Progenitor cell of endocrine pancreas (in vitro differentiated cells): ENCODE measurements around the gene OR10Z1. TPM values are rescaled to one million over a fixed set of nuclear protein-coding genes. Genes with fewer than 3 reads are reported as not detected.

Experiments used
- DNase-seq: peaks from one replicate; pipeline ENCODE4 v3.0.0; 2021; ENCODE audit warnings: low spot score; ENCODE audit not compliant: unreplicated experiment
- H3K27ac Mint-ChIP-seq: 2 replicates; pipeline ENCODE4 v1.8.0; 2021; ENCODE audit warnings: mild to moderate bottlenecking, moderate library complexity, mixed read lengths
- H3K27me3 Mint-ChIP-seq: 2 replicates; pipeline ENCODE4 v1.8.0; 2021; ENCODE audit warnings: mixed read lengths
- H3K36me3 Mint-ChIP-seq: 2 replicates; pipeline ENCODE4 v1.8.0; 2022; ENCODE audit warnings: mixed read lengths; ENCODE audit not compliant: insufficient read depth
- H3K4me1 Mint-ChIP-seq: 2 replicates; pipeline ENCODE4 v1.8.0; 2021; ENCODE audit warnings: low read depth, mixed read lengths
- H3K4me3 Mint-ChIP-seq: 2 replicates; pipeline ENCODE4 v1.8.0; 2021; ENCODE audit warnings: low read depth, mild to moderate bottlenecking, moderate library complexity, mixed read lengths
- H3K9me3 Mint-ChIP-seq: 2 replicates; pipeline ENCODE4 v1.8.0; 2021; ENCODE audit warnings: low read depth, mixed read lengths
- total RNA-seq: library from RNA; stranded (reverse); gene quantifications from 2 replicates; pipeline ENCODE4 v1.2.1, GENCODE V29; 2021
- TF ChIP-seq, protein P1 (sequence below): fragments of 200-600 bp; sonication (generic); IDR thresholded peaks from one replicate; pipeline ENCODE4 v1.5.0; 2021; ENCODE audit warnings: antibody characterized with exemption, mild to moderate bottlenecking; ENCODE audit not compliant: unreplicated experiment

OR10Z1 gene
- total RNA-seq, 1 donor from 2014 or later: not detected

DNA sequence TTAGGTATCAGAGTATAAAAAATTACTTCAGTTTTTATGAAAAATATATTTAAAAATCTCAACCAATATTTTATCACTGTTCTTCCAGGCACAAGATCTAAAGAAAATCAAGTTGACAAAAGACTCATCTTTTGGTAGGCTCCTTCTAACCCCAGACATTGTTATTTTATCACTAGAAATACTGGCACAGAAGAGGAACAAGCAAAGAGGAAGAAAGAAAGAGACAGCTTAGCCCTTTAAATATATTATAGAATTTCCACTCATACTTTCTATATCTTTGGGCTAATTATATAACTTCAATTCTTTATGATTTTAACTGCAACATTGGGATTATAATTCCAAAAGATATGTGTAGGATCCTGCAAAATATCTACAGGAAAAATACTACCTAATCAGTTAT, 49.0 kb downstream of the OR10Z1 start:
- Mint-ChIP-seq H3K27me3 (no peaks in the 10 kb centered on the region), H3K36me3 (no peaks in the 10 kb centered on the region), H3K9me3 (no peaks in the 10 kb centered on the region), H3K4me3 (no peak overlapping the region), H3K4me1 (no peaks in the 10 kb centered on the region), H3K27ac (no peak overlapping the region)
- TF ChIP-seq, protein P1, sequence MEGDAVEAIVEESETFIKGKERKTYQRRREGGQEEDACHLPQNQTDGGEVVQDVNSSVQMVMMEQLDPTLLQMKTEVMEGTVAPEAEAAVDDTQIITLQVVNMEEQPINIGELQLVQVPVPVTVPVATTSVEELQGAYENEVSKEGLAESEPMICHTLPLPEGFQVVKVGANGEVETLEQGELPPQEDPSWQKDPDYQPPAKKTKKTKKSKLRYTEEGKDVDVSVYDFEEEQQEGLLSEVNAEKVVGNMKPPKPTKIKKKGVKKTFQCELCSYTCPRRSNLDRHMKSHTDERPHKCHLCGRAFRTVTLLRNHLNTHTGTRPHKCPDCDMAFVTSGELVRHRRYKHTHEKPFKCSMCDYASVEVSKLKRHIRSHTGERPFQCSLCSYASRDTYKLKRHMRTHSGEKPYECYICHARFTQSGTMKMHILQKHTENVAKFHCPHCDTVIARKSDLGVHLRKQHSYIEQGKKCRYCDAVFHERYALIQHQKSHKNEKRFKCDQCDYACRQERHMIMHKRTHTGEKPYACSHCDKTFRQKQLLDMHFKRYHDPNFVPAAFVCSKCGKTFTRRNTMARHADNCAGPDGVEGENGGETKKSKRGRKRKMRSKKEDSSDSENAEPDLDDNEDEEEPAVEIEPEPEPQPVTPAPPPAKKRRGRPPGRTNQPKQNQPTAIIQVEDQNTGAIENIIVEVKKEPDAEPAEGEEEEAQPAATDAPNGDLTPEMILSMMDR: no peak
- no peak for DNase-seq

DNA sequence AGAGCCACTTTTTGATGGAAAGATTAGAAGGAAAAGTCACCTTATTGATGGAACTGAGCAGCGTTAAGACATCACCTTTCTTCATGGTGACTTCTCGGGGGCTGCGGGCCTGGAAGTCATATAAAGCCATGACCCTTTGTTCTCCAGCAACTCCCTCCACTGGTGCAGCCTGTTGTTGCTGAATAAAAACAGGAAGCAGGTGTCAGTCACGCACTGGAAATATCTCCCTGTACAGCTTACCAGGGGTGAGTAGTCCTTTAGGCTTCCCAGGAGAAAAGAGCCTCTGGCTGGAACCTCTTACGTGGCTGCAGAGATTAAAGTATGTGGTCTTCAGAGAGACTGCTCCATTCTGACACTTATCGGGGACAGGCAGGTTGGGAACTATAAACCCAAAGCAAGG, 49.5 kb downstream of the OR10Z1 start:
- no peaks in the 10 kb centered on the region for H3K9me3 Mint-ChIP-seq
- H3K27ac Mint-ChIP-seq: no peak overlapping the region
- no peak overlapping the region for H3K4me3 Mint-ChIP-seq
- TF ChIP-seq, protein P1: no peak
- DNase-seq: no peak
- H3K36me3 Mint-ChIP-seq: no peaks in the 10 kb centered on the region
- no peaks in the 10 kb centered on the region for H3K4me1 Mint-ChIP-seq
- H3K27me3 Mint-ChIP-seq: no peaks in the 10 kb centered on the region

Other genes with a start within 250 kb of the OR10Z1 start
- gene OR10T2, start 205.8 kb upstream of the OR10Z1 start, total RNA-seq: not detected in 2 replicates
- gene OR10K2, start 179.0 kb upstream of the OR10Z1 start, total RNA-seq: not detected in 2 replicates
- 0.07 TPM in 1 of 2 replicates, not detected in the other for gene OR10K1, start 143.4 kb upstream of the OR10Z1 start, total RNA-seq
- gene OR10R2, start 133.0 kb upstream of the OR10Z1 start, total RNA-seq: not detected in 2 replicates
- not detected in 2 replicates for gene OR6Y1, start 50.9 kb upstream of the OR10Z1 start, total RNA-seq
- not detected in 2 replicates for gene OR6P1, start 34.7 kb upstream of the OR10Z1 start, total RNA-seq
- not detected in 2 replicates for gene OR10X1, start 25.4 kb upstream of the OR10Z1 start, total RNA-seq
- not detected in 2 replicates for gene SPTA1, start 81.4 kb downstream of the OR10Z1 start, total RNA-seq
- not detected in 2 replicates for gene OR6K2, start 95.4 kb downstream of the OR10Z1 start, total RNA-seq
- not detected in 2 replicates for gene OR6K3, start 115.5 kb downstream of the OR10Z1 start, total RNA-seq
- not detected in 2 replicates for gene OR6K6, start 149.5 kb downstream of the OR10Z1 start, total RNA-seq
- not detected in 2 replicates for gene OR6N1, start 166.9 kb downstream of the OR10Z1 start, total RNA-seq
- not detected in 2 replicates for gene OR6N2, start 175.9 kb downstream of the OR10Z1 start, total RNA-seq
- not detected in 2 replicates for gene MNDA, start 226.1 kb downstream of the OR10Z1 start, total RNA-seq